SU-DHL-6 (cell line): ENCODE data around the gene ZNF792.
"Not testable (repeated sequence)": the region's sequence is repeated elsewhere in the genome, so short reads cannot be mapped to it uniquely, and the experiment has no call there.

ENCODE experiments used
- H2AFZ ChIP-seq: fragments of 200-600 bp; sonication (generic); 2 replicates; pipeline ENCODE4 v1.6.1; 2014; ENCODE audit warnings: low read depth, mild to moderate bottlenecking, moderate library complexity, mixed read lengths, antibody characterized with exemption, low read length; ENCODE audit not compliant: severe bottlenecking
- H3F3A ChIP-seq: fragments of 200-600 bp; shearing (Covaris generic); 2 replicates; pipeline ENCODE4 v1.6.0; 2016; ENCODE audit warnings: antibody characterized with exemption, mild to moderate bottlenecking; ENCODE audit not compliant: insufficient read depth
- H3K27ac ChIP-seq: fragments of 200-600 bp; sonication (generic); 2 replicates; pipeline ENCODE4 v1.5.1; 2016; ENCODE audit warnings: low read depth, mild to moderate bottlenecking, low read length, moderate library complexity, mixed read lengths
- H3K27me3 ChIP-seq: fragments of 200-600 bp; sonication (generic), shearing (Covaris generic); 2 replicates; pipeline ENCODE4 v1.6.0; 2014; ENCODE audit warnings: mild to moderate bottlenecking, low read length
- H3K36me3 ChIP-seq: fragments of 200-600 bp; sonication (generic); 2 replicates; pipeline ENCODE4 v1.6.1; 2014; ENCODE audit warnings: mild to moderate bottlenecking, low read length, mixed read lengths
- H3K4me2 ChIP-seq: fragments of 300-600, 200-600 bp; shearing (Covaris generic), sonication (generic); 2 replicates; pipeline ENCODE4 v1.6.0; 2014; ENCODE audit warnings: low read length, low read depth, mild to moderate bottlenecking; ENCODE audit not compliant: poor library complexity, severe bottlenecking
- H3K4me3 ChIP-seq: fragments of 200-600 bp; sonication (generic); 2 replicates; pipeline ENCODE4 v1.5.1; 2014; ENCODE audit warnings: antibody characterized with exemption, low read length, mild to moderate bottlenecking, mixed read lengths; ENCODE audit not compliant: insufficient read depth, poor library complexity, severe bottlenecking
- H3K79me2 ChIP-seq: fragments of 200-600 bp; sonication (generic); 2 replicates; pipeline ENCODE4 v1.6.1; 2014; ENCODE audit warnings: mild to moderate bottlenecking, low read length, moderate library complexity; ENCODE audit not compliant: insufficient read depth
- H3K9ac ChIP-seq: fragments of 200-600 bp; sonication (generic); 2 replicates; pipeline ENCODE4 v1.7.0; 2014; ENCODE audit warnings: mild to moderate bottlenecking, low read length
- H3K9me2 ChIP-seq: fragments of 200-600 bp; sonication (generic); replicated peaks from 2 replicates; pipeline ENCODE4 v1.6.1; 2014; ENCODE audit warnings: low read length; ENCODE audit not compliant: insufficient read depth
- H3K9me3 ChIP-seq: fragments of 200-600 bp; sonication (generic); 2 replicates; pipeline ENCODE4 v1.6.1; 2014; ENCODE audit warnings: low read length, mixed read lengths; ENCODE audit not compliant: insufficient read depth
- H4K20me1 ChIP-seq: fragments of 200-600 bp; sonication (generic); 2 replicates; pipeline ENCODE4 v1.6.1; 2014; ENCODE audit warnings: low read depth, mild to moderate bottlenecking, antibody characterized with exemption, low read length, moderate library complexity, mixed read lengths
- EZH2phosphoT487 ChIP-seq: fragments of 200-600 bp; sonication (generic), shearing (Covaris generic); conservative IDR thresholded peaks from 2 replicates; pipeline ENCODE4 v1.6.1; 2018; ENCODE audit warnings: mild to moderate bottlenecking, antibody characterized with exemption, low read length, moderate library complexity, mixed read lengths
- TF ChIP-seq, protein P1 (sequence below): fragments of 200-600 bp; sonication (generic); IDR thresholded peaks from one replicate; pipeline ENCODE4 v1.5.1; 2017; ENCODE audit warnings: antibody characterized with exemption, mild to moderate bottlenecking, low read length, moderate library complexity; ENCODE audit not compliant: insufficient read depth, poor library complexity, severe bottlenecking

Gene ZNF792

DNA sequence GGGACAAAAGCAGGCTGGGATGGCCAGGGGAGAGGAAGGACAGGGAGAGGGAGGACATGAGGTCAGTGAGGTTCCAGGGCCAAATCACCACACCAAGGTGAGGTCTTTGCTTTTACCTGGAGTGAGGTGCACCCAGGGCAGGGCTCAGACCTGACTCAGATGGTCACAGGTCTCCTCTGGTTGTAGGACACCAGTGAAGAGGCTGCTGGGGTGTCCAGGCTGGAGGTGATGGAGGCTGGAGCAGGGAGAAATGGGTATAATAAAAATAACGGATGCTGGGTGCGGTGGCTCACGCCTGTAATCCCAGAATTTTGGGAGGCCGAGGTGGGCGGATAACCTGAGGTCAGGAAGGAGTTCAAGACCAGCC is 43.0 kb upstream of the ZNF792 start:
- Histone ChIP-seq H3K9me3 (no peaks in the 10 kb centered on the region), H3K27me3 (no peaks in the 10 kb centered on the region), H3K4me2 (no peak overlapping the region), H3K27ac (no peak overlapping the region), H3K4me3 (no peak overlapping the region), H3K36me3 (no peaks in the 10 kb centered on the region), H3K9me2 (no peaks in the 10 kb centered on the region), H3K9ac (no peak overlapping the region), H3F3A (0 out of 2 replicates have a peak, but pooled peaks cover 4% of the 10 kb centered on the region), H4K20me1 (peaks cover 3% of the 10 kb centered on the region; the same call in 1 of the 2 replicates), H3K79me2 (peaks cover 36% of the 10 kb centered on the region), H2AFZ (no peak overlapping the region)
- no peak for TF ChIP-seq EZH2phosphoT487
- TF ChIP-seq, protein P1, sequence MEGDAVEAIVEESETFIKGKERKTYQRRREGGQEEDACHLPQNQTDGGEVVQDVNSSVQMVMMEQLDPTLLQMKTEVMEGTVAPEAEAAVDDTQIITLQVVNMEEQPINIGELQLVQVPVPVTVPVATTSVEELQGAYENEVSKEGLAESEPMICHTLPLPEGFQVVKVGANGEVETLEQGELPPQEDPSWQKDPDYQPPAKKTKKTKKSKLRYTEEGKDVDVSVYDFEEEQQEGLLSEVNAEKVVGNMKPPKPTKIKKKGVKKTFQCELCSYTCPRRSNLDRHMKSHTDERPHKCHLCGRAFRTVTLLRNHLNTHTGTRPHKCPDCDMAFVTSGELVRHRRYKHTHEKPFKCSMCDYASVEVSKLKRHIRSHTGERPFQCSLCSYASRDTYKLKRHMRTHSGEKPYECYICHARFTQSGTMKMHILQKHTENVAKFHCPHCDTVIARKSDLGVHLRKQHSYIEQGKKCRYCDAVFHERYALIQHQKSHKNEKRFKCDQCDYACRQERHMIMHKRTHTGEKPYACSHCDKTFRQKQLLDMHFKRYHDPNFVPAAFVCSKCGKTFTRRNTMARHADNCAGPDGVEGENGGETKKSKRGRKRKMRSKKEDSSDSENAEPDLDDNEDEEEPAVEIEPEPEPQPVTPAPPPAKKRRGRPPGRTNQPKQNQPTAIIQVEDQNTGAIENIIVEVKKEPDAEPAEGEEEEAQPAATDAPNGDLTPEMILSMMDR, result no peak

DNA sequence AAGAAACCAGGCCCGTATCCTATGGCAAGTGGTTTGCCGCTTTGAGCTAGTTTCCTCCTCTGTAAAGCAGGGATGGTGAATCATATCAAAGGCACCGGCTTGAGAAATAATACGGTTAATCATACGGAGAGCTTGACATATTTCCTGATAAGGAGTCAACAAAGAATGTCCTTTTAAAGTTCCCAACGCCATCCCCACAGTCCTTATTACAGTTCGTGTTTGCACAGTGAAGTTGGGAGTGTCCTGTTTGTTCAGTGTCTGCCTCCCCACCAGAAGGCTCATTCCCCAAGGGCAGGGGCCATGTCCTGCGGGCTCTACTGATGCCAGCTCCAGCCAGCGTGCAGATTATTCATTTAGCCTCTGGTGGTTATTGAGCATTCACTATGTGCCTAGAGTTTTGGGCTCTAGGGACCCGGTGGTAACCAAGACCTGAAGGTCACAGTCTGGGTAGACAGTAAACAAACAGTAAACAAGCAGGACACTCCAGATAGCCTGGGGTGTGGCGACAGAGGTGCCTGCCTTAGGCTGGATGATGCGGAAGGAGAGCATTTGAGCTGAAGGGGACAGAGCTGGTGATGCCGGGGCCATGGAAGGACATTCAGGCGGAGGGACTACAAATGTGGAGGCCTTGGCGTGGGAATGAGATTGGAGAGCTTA is 42.4 kb upstream of the ZNF792 start:
- H3F3A ChIP-seq, result 0 out of 2 replicates have a peak, but pooled peaks cover 4% of the 10 kb centered on the region
- no peaks in the 10 kb centered on the region for H3K27me3 ChIP-seq
- TF ChIP-seq, protein P1, result no peak
- no peak overlapping the region for H3K4me2 ChIP-seq
- no peak overlapping the region for H3K9ac ChIP-seq
- H3K9me3 ChIP-seq, result no peaks in the 10 kb centered on the region
- no peaks in the 10 kb centered on the region for H3K36me3 ChIP-seq
- no peak overlapping the region for H2AFZ ChIP-seq
- peaks cover 3% of the 10 kb centered on the region; the same call in 1 of the 2 replicates for H4K20me1 ChIP-seq
- no peak overlapping the region for H3K27ac ChIP-seq
- H3K4me3 ChIP-seq, result no peak overlapping the region
- H3K79me2 ChIP-seq, result peaks cover 41% of the 10 kb centered on the region
- H3K9me2 ChIP-seq, result no peaks in the 10 kb centered on the region

DNA sequence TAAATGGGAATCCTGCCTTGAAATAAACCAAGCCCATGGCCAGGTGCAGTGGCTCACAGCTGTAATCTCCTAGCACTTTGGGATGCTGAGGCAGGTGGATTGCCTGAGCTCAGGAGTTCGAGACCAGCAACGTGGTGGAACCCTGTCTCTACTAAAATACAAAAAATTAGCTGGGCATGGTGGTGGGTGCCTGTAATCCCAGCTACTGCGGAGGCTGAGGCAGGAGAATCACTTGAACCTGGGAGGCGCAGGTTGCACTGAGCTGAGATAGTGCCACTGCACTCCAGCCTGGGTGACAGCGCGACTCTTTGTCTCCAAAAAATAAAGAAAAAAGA is 41.9 kb upstream of the ZNF792 start:
- H3K27me3 ChIP-seq, H3K9me2 ChIP-seq, H3K36me3 ChIP-seq, H3K9me3 ChIP-seq, H3K9ac ChIP-seq, H3K4me2 ChIP-seq, H3K4me3 ChIP-seq, H3K27ac ChIP-seq, H4K20me1 ChIP-seq, H2AFZ ChIP-seq, H3F3A ChIP-seq: not testable (repeated sequence)
- H3K79me2 ChIP-seq, result peaks cover 46% of the 10 kb centered on the region

DNA sequence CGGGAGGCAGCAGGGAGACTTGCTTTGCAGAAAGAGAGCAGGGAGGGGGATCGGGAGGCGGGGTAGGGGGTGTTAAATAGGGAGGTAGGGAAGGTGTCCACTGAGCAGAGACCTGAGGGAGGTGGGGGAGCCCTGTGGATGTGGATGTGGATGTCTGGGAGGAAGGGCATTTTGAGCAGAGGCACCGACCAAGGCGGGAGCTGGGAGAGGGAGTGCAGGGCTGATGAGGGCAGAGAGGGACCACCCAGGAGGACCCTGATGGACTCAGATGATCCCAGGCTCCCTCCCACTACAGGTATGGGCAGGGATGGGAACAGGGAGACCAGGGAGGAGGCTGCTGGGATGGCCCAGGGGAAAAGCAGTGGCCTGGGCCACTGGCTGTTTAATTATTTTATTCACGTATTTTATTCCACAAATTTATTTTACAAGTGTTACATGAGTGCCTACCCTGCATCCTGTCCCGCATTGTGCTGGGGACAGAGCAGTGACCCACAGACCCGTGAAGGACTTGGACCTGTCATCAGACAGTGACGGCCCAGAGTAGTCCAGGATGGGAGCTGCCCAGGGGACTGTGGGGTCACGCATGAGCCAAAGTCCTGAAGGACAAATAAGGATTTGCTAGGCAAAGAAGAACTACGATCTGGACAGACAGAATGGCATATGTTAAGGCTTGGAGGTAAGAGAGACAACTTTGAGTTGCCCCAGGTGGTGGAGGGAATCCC is 41.4 kb upstream of the ZNF792 start:
- H4K20me1 ChIP-seq, result peaks cover 3% of the 10 kb centered on the region; the same call in 1 of the 2 replicates
- no peaks in the 10 kb centered on the region for H3K9me3 ChIP-seq
- H3F3A ChIP-seq, result peaks cover 8% of the 10 kb centered on the region; the same call in 1 of the 2 replicates
- no peak overlapping the region for H3K4me3 ChIP-seq
- H3K27me3 ChIP-seq, result no peaks in the 10 kb centered on the region
- H3K9ac ChIP-seq, result no peak overlapping the region
- no peaks in the 10 kb centered on the region for H3K36me3 ChIP-seq
- H3K9me2 ChIP-seq, result no peaks in the 10 kb centered on the region
- no peak overlapping the region for H3K4me2 ChIP-seq
- H3K27ac ChIP-seq, result no peak overlapping the region
- H3K79me2 ChIP-seq, result peaks cover 50% of the 10 kb centered on the region
- TF ChIP-seq, protein P1, result no peak
- TF ChIP-seq EZH2phosphoT487, result no peak
- H2AFZ ChIP-seq, result no peak overlapping the region
